CD4-positive, alpha-beta T cell treated with Interleukin-15 for 4 hours (primary cell): ENCODE measurements around the gene PHC3.

Source experiments
- DNase-seq: peaks from one replicate; pipeline ENCODE4 v3.0.0-alpha.2; 2020; ENCODE audit warnings: low spot score

The PHC3 gene

DNA sequence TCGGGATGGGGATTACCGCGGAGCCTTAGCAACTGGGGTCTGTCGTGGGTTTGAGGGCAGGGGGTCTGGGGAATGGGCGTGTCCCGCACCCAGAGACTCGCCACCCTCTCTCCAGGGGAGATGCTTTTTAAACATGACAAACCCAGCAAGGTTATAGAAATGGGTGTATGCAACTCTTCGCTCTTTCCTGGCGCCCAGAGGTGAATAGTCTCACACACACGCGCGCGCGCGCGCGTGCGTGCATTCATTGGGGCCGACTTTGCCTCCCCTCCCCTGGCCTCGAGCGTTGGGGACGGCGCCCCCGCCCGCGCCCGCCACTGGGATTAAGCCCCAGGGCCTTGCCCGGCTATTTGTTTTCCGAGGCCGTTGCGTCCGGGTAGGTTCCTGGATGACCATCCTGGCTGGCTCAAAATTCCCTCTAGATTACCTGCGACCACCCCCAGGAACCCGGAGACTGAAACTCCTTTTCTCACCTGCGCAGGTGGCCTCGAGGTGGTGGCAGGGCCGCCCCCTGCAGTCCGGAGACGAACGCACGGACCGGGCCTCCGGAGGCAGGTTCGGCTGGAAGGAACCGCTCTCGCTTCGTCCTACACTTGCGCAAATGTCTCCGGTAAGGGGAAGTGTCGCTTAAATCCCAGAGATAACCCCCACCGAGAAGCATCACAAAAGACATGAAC is 143.0 kb downstream of the PHC3 start:
- peak; percentile 21 for DNase-seq
